K562 (cell line): Measurements from ENCODE around the gene MKNK2. TPM values are rescaled to one million over a fixed set of nuclear protein-coding genes. Genes with fewer than 3 reads are reported as not detected.
A peak's percentile ranks its signal among the peaks of the same experiment; 100 is the strongest.

Experiments used
- GABPB1 ChIP-seq: sonication (generic); formaldehyde crosslinking; IDR thresholded peaks from 2 replicates; pipeline ENCODE4 v1.8.0; 2022; ENCODE audit warnings: mild to moderate bottlenecking, missing genetic modification reagents
- NCOA4 ChIP-seq: fragments of 450-650 bp; IDR thresholded peaks from 2 replicates; pipeline ENCODE4 v1.6.1; 2018; ENCODE audit warnings: mild to moderate bottlenecking; ENCODE audit not compliant: partially characterized antibody
- POLR2H ChIP-seq: IDR thresholded peaks from 2 replicates; pipeline ENCODE4 v1.6.1; 2016; ENCODE audit warnings: missing genetic modification characterization, low read depth, mild to moderate bottlenecking, control low read depth, missing compliant biosample characterization, moderate library complexity
- PTBP1 ChIP-seq: fragments of 200-400 bp; formaldehyde crosslinking; IDR thresholded peaks from 2 replicates; pipeline ENCODE4 v1.6.1; 2017; ENCODE audit warnings: low read depth, low read length
- RUNX1 ChIP-seq: sonication (generic); IDR thresholded peaks from 2 replicates; pipeline ENCODE4 v1.6.1; 2016; ENCODE audit warnings: antibody characterized with exemption, low read depth
- SIRT6 ChIP-seq: IDR thresholded peaks from one replicate; pipeline ENCODE4 v1.6.1; 2012; ENCODE audit warnings: low read depth, mild to moderate bottlenecking, control low read depth, inconsistent platforms, low read length, moderate library complexity
- SPI1 ChIP-seq: IDR thresholded peaks from 2 replicates; pipeline ENCODE4 v1.6.1; 2011; ENCODE audit warnings: low read depth, low read length, control low read depth, borderline replicate concordance
- ZEB2 ChIP-seq: fragments of 450-650 bp; IDR thresholded peaks from 2 replicates; pipeline ENCODE4 v1.6.1; 2016
- ZKSCAN1 ChIP-seq: fragments of 150-350 bp; IDR thresholded peaks from 2 replicates; pipeline ENCODE4 v1.6.1; 2016; ENCODE audit warnings: low read depth, low read length
- ZNF134 ChIP-seq: fragments of 250-450 bp; sonication (Bioruptor Pico); conservative IDR thresholded peaks from 2 replicates; pipeline ENCODE4 v1.4.0; 2020
- ZNF316 ChIP-seq: fragments of 450-650 bp; IDR thresholded peaks from 2 replicates; pipeline ENCODE4 v1.6.1; 2016
- polyA plus RNA-seq, 8 experiments: library from polyadenylated mRNA; depleted of rRNA in 4 of 8; stranded (reverse) in 5 of 8; unstranded in 3 of 8; fragments of >200 nt; fragmentation: Nextera tagmentation in 2 of 8; fragmentation: Illumina TruSeq in 1 of 8; extraction: Ambion mirVana in 2 of 8; extraction: Trizol in 1 of 8; gene quantifications; 2 replicates each; pipeline versions ENCODE4 v1.2.1 to v1.2.3, GENCODE V29; 2011 to 2014; ENCODE audit warnings: inconsistent platforms in 1 of 8, missing spikeins in 1 of 8
- total RNA-seq, 7 experiments: library from RNA; depleted of rRNA in 6 of 7; stranded (reverse); fragments of >200 nt in 6 of 7; fragmentation: Illumina TruSeq in 2 of 7; extraction: Trizol in 2 of 7; gene quantifications; 2 replicates each; pipeline versions ENCODE4 v1.2.1 to v1.2.3, GENCODE V29; 2011 to 2021; ENCODE audit warnings: low replicate concordance in 1 of 7
- TF ChIP-seq, protein P1 (sequence below), 2 experiments: fragments of 450-650 bp in 1 of 2; sonication (generic) in 1 of 2; formaldehyde crosslinking in 1 of 2; IDR thresholded peaks; 2 replicates each; pipeline versions ENCODE4 v1.7.1 to v1.9.0; 2016 to 2022; ENCODE audit warnings: inconsistent platforms in 1 of 2, mild to moderate bottlenecking in 1 of 2, missing genetic modification reagents in 1 of 2
- TF ChIP-seq, protein P2 (sequence below): sonication (generic); formaldehyde crosslinking; IDR thresholded peaks from 2 replicates; pipeline ENCODE4 v1.8.0; 2022; ENCODE audit warnings: mild to moderate bottlenecking, low read depth, missing genetic modification reagents
- TF ChIP-seq, protein P3 (sequence below): fragments of 250-450 bp; sonication (Bioruptor Pico); IDR thresholded peaks from 2 replicates; pipeline ENCODE4 v1.5.0; 2021; ENCODE audit warnings: mild to moderate bottlenecking, borderline replicate concordance

MKNK2 gene
- total and polyA plus RNA-seq, 9 of the 15 experiments (the other 6 are each of a cell fraction or from before 2014, with no cell fraction given) = 5.1 to 191 (median 51.9) TPM

DNA sequence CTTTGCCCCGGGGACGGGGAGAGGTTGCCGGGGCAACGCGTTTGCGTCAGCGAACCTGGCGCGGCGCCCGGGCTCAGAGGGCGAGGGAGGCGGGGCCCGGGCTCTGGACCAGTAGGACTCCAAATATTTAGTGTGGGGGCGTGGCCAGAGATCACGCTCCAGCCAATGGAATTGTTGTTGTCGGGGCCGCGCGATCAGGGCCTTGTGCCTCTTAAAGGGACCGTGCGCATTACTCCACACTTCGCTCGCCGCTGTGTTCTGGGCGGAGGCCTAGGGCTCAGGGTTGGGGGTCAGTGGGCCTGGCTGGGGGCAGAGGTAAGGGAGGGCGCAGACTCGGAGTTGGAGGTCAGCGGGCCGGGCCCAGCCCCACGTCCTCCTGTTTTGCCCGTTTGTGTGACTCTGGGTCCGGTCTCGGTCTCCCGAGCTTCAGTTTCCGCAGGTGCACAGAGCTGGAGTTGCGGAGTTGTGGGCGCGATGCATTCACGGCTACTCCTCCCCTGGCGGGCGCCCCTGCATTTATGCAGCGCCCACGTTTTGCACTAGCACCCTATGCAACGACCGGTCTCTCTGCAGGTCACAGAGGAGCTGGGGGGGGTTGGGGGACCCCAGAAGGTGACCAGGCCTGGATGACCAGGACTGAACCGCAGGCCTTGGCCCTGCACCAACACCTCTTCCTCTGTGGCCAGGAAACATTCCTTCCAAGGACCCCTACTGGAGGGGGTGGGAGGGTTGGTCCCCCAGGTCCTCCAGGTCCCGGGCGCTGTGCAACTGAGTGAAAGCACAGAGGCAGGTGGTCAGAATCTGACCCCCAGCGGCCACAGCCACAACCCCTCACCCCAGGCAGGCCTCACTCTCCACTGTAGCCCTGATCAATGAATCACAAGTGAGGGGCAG, 10.7 kb upstream of the MKNK2 start (continued):
- TF ChIP-seq, protein P1, sequence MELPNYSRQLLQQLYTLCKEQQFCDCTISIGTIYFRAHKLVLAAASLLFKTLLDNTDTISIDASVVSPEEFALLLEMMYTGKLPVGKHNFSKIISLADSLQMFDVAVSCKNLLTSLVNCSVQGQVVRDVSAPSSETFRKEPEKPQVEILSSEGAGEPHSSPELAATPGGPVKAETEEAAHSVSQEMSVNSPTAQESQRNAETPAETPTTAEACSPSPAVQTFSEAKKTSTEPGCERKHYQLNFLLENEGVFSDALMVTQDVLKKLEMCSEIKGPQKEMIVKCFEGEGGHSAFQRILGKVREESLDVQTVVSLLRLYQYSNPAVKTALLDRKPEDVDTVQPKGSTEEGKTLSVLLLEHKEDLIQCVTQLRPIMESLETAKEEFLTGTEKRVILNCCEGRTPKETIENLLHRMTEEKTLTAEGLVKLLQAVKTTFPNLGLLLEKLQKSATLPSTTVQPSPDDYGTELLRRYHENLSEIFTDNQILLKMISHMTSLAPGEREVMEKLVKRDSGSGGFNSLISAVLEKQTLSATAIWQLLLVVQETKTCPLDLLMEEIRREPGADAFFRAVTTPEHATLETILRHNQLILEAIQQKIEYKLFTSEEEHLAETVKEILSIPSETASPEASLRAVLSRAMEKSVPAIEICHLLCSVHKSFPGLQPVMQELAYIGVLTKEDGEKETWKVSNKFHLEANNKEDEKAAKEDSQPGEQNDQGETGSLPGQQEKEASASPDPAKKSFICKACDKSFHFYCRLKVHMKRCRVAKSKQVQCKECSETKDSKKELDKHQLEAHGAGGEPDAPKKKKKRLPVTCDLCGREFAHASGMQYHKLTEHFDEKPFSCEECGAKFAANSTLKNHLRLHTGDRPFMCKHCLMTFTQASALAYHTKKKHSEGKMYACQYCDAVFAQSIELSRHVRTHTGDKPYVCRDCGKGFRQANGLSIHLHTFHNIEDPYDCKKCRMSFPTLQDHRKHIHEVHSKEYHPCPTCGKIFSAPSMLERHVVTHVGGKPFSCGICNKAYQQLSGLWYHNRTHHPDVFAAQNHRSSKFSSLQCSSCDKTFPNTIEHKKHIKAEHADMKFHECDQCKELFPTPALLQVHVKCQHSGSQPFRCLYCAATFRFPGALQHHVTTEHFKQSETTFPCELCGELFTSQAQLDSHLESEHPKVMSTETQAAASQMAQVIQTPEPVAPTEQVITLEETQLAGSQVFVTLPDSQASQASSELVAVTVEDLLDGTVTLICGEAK (IDR thresholded peaks at IDR 0.05) = no peak; the same call in 1 of the 2 replicates
- TF ChIP-seq, protein P1 (CRISPR knock-in tag; IDR thresholded peaks at IDR 0.05) = no peak
- TF ChIP-seq NCOA4 (no peak), RUNX1 (no peak; the same call in 1 of the 2 replicates), ZEB2 (no peak), ZNF134 (CRISPR knock-in tag) (no peak), GABPB1 (CRISPR knock-in tag) (no peak), POLR2H (tag) (peak; percentile 64), SIRT6 (no peak), ZKSCAN1 (no peak), ZNF316 (no peak), SPI1 (no peak), PTBP1 (no peak)
- TF ChIP-seq, protein P2, sequence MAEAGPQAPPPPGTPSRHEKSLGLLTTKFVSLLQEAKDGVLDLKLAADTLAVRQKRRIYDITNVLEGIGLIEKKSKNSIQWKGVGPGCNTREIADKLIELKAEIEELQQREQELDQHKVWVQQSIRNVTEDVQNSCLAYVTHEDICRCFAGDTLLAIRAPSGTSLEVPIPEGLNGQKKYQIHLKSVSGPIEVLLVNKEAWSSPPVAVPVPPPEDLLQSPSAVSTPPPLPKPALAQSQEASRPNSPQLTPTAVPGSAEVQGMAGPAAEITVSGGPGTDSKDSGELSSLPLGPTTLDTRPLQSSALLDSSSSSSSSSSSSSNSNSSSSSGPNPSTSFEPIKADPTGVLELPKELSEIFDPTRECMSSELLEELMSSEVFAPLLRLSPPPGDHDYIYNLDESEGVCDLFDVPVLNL (CRISPR knock-in tag) = no peak
- TF ChIP-seq, protein P3, sequence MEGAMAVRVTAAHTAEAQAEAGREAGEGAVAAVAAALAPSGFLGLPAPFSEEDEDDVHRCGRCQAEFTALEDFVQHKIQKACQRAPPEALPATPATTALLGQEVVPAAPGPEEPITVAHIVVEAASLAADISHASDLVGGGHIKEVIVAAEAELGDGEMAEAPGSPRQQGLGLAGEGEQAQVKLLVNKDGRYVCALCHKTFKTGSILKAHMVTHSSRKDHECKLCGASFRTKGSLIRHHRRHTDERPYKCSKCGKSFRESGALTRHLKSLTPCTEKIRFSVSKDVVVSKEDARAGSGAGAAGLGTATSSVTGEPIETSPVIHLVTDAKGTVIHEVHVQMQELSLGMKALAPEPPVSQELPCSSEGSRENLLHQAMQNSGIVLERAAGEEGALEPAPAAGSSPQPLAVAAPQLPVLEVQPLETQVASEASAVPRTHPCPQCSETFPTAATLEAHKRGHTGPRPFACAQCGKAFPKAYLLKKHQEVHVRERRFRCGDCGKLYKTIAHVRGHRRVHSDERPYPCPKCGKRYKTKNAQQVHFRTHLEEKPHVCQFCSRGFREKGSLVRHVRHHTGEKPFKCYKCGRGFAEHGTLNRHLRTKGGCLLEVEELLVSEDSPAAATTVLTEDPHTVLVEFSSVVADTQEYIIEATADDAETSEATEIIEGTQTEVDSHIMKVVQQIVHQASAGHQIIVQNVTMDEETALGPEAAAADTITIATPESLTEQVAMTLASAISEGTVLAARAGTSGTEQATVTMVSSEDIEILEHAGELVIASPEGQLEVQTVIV = no peak
